ENCODE data around the gene ORC1. TPM values are rescaled to one million over a fixed set of nuclear protein-coding genes. Genes with fewer than 3 reads are reported as not detected.

The ORC1 gene
- total RNA-seq = 1 to 10 TPM; 1.7 to 4.3 TPM
- long read RNA-seq, partial matches to known transcripts = 2 of 6 reads
- long read RNA-seq, other reads (novel, unspliced or antisense) = 0 of 6 reads

GRCh38 chr1:52404116-52404974 is at the start of gene ORC1, which contains the start of gene PRPF38A:
Gene ORC1 (minus strand): TSS chr1:52404423. CDS start chr1:52402223, 2,200 bp downstream.
Gene PRPF38A (plus strand): TSS chr1:52404602. CDS start chr1:52404750, 148 bp downstream.
- peak; percentile 93 for ATAC-seq
- intact Hi-C loops (cut with DNase I, micrococcal nuclease) = no loop called here

DNA sequence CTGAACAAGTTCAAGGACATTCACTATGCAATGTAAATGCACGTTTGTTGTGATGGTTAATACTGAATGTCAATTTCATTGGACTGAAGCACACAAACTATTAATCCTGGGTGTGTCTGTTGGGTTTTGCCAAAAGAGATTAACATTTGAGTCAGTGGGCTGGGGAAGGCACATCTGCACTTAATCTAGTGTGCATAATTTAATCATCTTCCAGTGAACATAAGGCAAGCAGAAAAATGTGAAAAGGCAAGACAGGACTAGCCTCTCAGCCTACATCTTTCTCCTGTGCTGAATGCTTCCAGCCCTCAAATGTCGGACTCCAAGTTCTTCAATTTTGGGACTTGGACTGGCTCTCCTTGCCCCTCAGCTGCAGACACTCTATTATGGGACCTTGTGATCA is 40.2 kb upstream of the ORC1 start:
- DNase-seq = no peak
- no peak for ATAC-seq
- intact Hi-C loops (cut with DNase I, micrococcal nuclease) = no loop called here

More at GRCh38 chr1:52404116-52404974, at the start of gene ORC1, which contains the start of gene PRPF38A:
- DNase-seq = peak; percentile 98 to 100

- DNase-seq (no peak), ATAC-seq (no peak)
- intact Hi-C loops (cut with DNase I, micrococcal nuclease) = no loop called here
Observed at GRCh38 chr1:52439976-52440375, 35.8 kb upstream of the ORC1 start.

GRCh38 chr1:52436817-52437216 is 32.6 kb upstream of the ORC1 start:
- no peak for DNase-seq
- intact Hi-C loops (cut with DNase I, micrococcal nuclease) = no loop called here
- ATAC-seq = no peak

- intact Hi-C loops (cut with DNase I, micrococcal nuclease) = no loop called here
- ATAC-seq (no peak), DNase-seq (no peak)
Observed at GRCh38 chr1:52435650-52436049, 31.4 kb upstream of the ORC1 start.

GRCh38 chr1:52435211-52435610 is 31.0 kb upstream of the ORC1 start:
- ATAC-seq = no peak
- no peak for DNase-seq
- intact Hi-C loops (cut with DNase I, micrococcal nuclease) = no loop called here

- DNase-seq = no peak
- intact Hi-C loops (cut with DNase I, micrococcal nuclease) = no loop called here
- ATAC-seq = no peak
Observed at GRCh38 chr1:52432807-52433206, 28.6 kb upstream of the ORC1 start.

GRCh38 chr1:52427152-52427551 is 22.9 kb upstream of the ORC1 start:
- no peak for DNase-seq
- intact Hi-C loops (cut with DNase I, micrococcal nuclease) = no loop called here
- ATAC-seq = no peak

- ATAC-seq (no peak), DNase-seq (no peak)
- intact Hi-C loops (cut with DNase I, micrococcal nuclease) = no loop called here
Observed at GRCh38 chr1:52426371-52426770, 22.1 kb upstream of the ORC1 start.

DNA sequence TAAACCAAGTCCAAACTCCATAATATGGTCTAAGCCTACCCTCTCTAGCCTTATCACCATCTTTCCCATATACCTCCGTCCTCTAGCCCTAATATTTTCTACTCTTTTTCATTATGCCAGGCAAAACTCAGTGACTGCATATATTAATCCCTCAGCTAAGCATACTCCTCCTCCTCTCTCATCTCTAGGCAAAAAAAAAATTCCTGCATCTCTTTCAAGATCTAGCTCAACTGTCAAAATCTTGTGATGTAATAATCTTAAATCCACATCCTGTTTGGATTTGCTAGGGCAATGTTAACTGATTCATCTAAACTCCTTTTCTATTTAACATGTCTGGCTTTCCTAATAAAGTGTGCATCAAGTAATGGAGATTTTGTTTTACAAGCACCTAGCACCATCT is 20.6 kb upstream of the ORC1 start:
- DNase-seq = no peak
- intact Hi-C loops (cut with DNase I, micrococcal nuclease) = no loop called here
- ATAC-seq = no peak

GRCh38 chr1:52424231-52424636 is 20.0 kb upstream of the ORC1 start:
- ATAC-seq = no peak
- intact Hi-C loops (cut with DNase I, micrococcal nuclease) = no loop called here
- no peak for DNase-seq

DNA sequence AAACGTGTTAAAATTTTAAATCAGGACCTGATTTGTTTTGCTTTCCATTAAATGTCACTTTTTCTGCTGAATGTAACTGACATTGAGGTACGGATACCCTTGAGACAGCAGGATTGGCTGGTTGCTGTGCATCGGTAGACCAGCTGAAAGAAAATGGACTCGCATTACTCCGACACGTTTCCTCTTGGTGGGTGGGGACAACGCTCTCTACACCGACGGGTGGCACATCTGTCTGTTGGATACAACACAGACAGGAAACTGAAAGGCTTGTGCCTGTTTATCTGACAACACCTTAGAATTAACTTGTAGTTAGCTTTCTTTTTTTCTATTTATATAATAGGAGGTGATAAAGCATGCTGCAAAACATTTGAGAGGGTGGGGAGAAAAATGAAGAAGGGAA is 19.5 kb upstream of the ORC1 start:
- DNase-seq (no peak), ATAC-seq (no peak)
- intact Hi-C loops (cut with DNase I, micrococcal nuclease) = no loop called here

GRCh38 chr1:52423055-52423454 is 18.8 kb upstream of the ORC1 start:
- ATAC-seq (no peak), DNase-seq (no peak)
- intact Hi-C loops (cut with DNase I, micrococcal nuclease) = no loop called here

- peak; percentile 81 for ATAC-seq
- intact Hi-C loops (cut with DNase I, micrococcal nuclease) = no loop called here
- no peak for DNase-seq
Observed at GRCh38 chr1:52420713-52421112, 16.5 kb upstream of the ORC1 start.

- ATAC-seq (no peak), DNase-seq (no peak)
- intact Hi-C loops (cut with DNase I, micrococcal nuclease) = no loop called here
Observed at GRCh38 chr1:52416811-52417210, 12.6 kb upstream of the ORC1 start.

- DNase-seq (no peak), ATAC-seq (no peak)
- intact Hi-C loops (cut with DNase I, micrococcal nuclease) = no loop called here
Observed at GRCh38 chr1:52414942-52415341, 10.7 kb upstream of the ORC1 start.

GRCh38 chr1:52413410-52413989 is 9.3 kb upstream of the ORC1 start:
- intact Hi-C loops (cut with DNase I, micrococcal nuclease) = no loop called here
- peak; percentile 69 to 75 for DNase-seq
- ATAC-seq = peak; percentile 95

DNA sequence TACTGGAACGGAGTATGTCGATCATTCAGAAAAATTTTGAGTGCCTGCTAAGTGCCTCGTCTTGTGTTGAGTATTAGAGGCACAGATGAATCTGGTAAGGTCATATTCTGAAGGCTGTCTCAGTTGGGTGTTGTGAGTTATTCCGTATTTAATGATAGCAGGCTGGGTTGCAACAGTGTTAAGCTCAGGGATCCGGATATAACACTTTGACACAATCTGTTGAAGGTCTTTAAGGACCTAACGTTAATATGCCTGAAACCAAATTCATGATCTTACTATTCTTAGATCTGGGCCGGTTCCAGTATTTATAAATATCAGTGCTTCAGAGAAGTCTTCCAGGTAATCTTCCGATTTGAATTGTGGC is 734 bp upstream of the ORC1 start:
- intact Hi-C loops (cut with DNase I, micrococcal nuclease) = no loop called here
- peak; percentile 0 for ATAC-seq
- no peak for DNase-seq

- DNase-seq = peak in 1 of 2 donors; percentile 56
- intact Hi-C loops (cut with DNase I, micrococcal nuclease) = no loop called here
Observed at GRCh38 chr1:52403566-52404115, 582 bp downstream of the ORC1 start.

GRCh38 chr1:52402860-52403240 is 1.4 kb downstream of the ORC1 start:
- DNase-seq = no peak
- peak; percentile 67 for ATAC-seq
- intact Hi-C loops (cut with DNase I, micrococcal nuclease) = no loop called here

More at GRCh38 chr1:52403566-52404115, 582 bp downstream of the ORC1 start:
- ATAC-seq = peak; percentile 65
